Bronchus fibroblast of lung (primary cell): Measurements from ENCODE around the gene SRPRA. TPM values are rescaled to one million over a fixed set of nuclear protein-coding genes. Genes with fewer than 3 reads are reported as not detected.

Source experiments
- total RNA-seq: library from RNA; depleted of rRNA; stranded (reverse); fragments of >200 nt; gene quantifications from 2 replicates; pipeline ENCODE4 v1.2.3, GENCODE V29; 2015

Gene SRPRA, protein sequence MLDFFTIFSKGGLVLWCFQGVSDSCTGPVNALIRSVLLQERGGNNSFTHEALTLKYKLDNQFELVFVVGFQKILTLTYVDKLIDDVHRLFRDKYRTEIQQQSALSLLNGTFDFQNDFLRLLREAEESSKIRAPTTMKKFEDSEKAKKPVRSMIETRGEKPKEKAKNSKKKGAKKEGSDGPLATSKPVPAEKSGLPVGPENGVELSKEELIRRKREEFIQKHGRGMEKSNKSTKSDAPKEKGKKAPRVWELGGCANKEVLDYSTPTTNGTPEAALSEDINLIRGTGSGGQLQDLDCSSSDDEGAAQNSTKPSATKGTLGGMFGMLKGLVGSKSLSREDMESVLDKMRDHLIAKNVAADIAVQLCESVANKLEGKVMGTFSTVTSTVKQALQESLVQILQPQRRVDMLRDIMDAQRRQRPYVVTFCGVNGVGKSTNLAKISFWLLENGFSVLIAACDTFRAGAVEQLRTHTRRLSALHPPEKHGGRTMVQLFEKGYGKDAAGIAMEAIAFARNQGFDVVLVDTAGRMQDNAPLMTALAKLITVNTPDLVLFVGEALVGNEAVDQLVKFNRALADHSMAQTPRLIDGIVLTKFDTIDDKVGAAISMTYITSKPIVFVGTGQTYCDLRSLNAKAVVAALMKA
- total RNA-seq, result 90.5 and 98.9 TPM in 2 replicates

DNA sequence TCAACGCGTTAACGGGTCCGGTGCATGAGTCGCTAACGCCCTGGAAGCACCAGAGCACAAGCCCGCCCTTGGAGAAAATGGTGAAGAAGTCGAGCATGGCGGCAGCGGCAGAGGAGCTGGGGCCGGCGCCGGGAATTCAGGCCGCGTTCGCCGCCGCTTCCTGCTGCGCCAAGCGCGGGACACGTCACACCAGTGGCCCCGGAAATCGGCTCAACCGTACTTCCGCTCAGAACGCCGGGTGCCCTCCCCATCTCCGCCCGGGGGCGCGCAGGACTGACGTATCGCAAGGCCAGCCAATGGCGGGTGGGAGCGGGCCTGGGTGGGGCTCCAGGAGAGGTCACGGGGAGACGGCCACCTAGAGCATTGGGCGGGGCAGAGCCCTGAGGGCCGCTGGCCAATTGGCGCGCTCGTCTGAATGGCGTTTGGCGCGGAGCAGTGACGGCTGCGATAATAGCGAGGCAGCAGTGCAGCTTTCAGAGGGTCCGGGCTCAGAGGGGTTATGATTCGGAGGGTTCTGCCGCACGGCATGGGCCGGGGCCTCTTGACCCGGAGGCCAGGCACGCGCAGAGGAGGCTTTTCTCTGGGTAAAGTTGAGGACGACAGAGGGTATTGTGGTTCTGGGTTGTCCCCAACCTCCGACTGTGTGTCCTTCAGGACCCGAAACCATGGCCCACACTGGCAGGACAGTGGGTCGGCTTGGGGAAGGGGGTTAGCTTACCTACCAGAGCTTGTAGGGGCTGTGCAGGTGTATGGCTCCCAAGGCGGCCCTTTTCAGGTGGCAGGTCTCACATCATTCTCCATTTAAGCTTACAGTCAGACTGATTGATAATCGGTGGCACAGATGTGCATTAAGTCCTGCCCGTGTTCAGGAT, at the start of gene SRPRA, which contains the start of gene FOXRED1:
Gene SRPRA (minus strand): TSS at position 188 of the 872 bp plus-strand sequence. CDS start 91 bp downstream, at position 97.
Gene FOXRED1 (plus strand): TSS at position 447 of the 872 bp plus-strand sequence. CDS start 53 bp downstream, at position 500.

DNA sequence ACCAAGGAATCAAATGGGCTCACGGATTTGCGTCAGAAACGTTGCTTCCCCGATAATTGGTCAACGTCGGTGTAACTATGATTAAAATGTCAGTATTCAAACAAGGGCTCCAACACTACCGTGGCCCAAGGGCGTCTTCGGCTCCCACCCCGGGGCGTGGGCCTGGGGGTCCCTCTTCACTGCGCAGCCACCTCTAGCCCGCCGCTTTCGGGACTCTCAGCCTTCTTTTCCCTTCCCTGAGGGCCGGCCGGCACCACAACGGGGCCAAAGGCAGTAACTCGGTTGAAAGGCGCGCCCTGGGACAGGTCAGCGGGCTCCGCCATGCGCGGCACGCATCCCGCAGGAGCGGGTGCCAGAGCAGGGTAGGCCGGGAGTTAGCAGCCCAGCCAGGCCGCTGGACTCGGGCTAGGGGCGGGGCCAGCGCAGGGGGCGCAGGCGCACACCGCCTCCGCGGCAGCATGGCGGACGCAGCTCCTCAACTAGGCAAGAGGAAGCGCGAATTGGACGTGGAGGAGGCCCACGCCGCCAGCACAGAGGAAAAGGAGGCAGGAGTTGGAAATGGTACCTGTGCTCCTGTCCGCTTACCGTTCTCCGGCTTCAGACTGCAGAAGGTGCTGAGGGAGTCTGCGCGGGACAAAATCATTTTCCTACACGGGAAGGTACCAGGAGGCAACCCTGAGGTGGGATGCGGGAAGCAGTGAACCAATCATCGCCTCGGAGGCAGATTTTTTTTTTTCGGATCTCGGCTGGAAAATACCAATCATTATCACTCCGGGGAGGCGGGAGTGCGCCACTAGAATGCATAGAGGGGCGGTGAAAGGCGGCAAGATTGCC, 35.1 kb upstream of the SRPRA start, which contains the start of gene DCPS:
Gene DCPS (plus strand): TSS at position 438 of the 834 bp plus-strand sequence. CDS start 21 bp downstream, at position 459.

DNA sequence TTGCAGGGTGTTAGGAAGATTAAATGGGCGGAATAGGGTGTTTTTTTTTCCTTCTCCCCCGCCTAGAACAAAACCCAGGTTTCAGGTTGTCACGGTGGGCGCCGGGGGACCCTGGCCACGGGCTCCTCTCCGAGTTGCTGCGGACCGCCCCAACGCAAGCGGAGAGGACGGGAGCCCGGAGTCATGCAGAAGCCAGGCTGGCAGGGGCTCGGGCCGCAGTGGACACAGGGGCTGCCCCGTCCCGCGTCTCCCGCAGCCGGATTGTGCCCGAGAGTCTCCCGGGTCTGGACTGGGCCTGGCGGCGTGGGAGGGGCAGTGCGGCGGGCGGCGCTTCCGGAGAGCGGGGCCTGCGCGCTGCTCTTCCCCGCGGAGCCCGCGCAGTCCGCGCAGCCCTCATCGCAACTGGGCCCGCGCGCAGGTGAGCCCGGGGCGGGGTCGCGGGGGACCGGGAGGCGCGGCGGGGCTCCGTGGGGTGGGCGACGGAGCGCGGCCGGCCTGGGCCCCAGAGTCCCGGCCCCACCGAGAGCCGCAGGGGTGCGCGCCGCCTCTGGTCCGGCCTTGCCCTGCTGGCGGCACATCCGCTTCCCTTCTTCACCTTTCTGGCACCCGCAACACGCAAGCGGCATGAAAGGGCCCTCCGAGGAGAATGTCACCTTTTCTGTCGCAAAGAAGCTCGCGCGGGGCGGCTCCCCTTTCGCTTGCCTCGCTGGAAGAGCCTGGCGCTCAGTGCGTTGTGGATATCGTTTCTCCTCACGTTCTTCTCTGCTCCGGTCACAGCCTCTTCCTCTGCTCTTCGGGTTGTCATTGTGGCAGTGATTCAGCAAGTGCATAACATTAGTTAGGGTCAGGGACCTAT, 14.3 kb upstream of the SRPRA start, which contains the start of gene TIRAP:
Gene TIRAP (plus strand): TSS at position 358 of the 856 bp plus-strand sequence. CDS start 7,802 bp downstream, outside the sequence.

Other genes starting within 250 kb of the SRPRA start
- gene CDON, start 206.0 kb downstream of the SRPRA start, total RNA-seq, result 1.8 and 3.4 TPM in 2 replicates
- 15.0 and 18.6 TPM in 2 replicates for gene RPUSD4, start 57.2 kb downstream of the SRPRA start, total RNA-seq
- 14.4 and 19.8 TPM in 2 replicates for gene FAM118B, start 57.1 kb downstream of the SRPRA start, total RNA-seq
- 22.3 and 31.1 TPM in 2 replicates for gene FOXRED1, start 259 bp upstream of the SRPRA start, total RNA-seq
- 3.5 and 3.7 TPM in 2 replicates for gene TIRAP, start 14.2 kb upstream of the SRPRA start, total RNA-seq
- 28.1 and 30.3 TPM in 2 replicates for gene DCPS, start 35.2 kb upstream of the SRPRA start, total RNA-seq
- 31.3 and 31.7 TPM in 2 replicates for gene ST3GAL4, start 86.8 kb upstream of the SRPRA start, total RNA-seq